HepG2 (cell line): ENCODE data around the gene PIEZO2. TPM values are rescaled to one million over a fixed set of nuclear protein-coding genes. Genes with fewer than 3 reads are reported as not detected.

ENCODE experiments used
- EP300 ChIP-seq, 3 experiments: sonication (generic) in 1 of 3; formaldehyde crosslinking in 1 of 3; IDR thresholded peaks; 2 replicates each; pipeline versions ENCODE4 v1.5.1 to v1.6.1; 2011 to 2020; ENCODE audit warnings: low read depth in 2 of 3, low read length in 2 of 3, borderline replicate concordance in 1 of 3, improper control_type of control experiment in 1 of 3, mild to moderate bottlenecking in 1 of 3, missing genetic modification reagents in 1 of 3, moderate library complexity in 1 of 3
- GATAD2A ChIP-seq: IDR thresholded peaks from 2 replicates; pipeline ENCODE4 v1.6.1; 2016
- GLMP ChIP-seq: sonication (generic); formaldehyde crosslinking; IDR thresholded peaks from 2 replicates; pipeline ENCODE4 v1.9.0; 2021; ENCODE audit warnings: missing genetic modification reagents, mild to moderate bottlenecking, borderline replicate concordance
- MAZ ChIP-seq, 2 experiments: sonication (generic) in 1 of 2; formaldehyde crosslinking in 1 of 2; IDR thresholded peaks; 2 replicates each; pipeline versions ENCODE4 v1.5.0 to v1.6.1; 2012 to 2020; ENCODE audit warnings: low read depth in 2 of 2, mild to moderate bottlenecking in 2 of 2, borderline replicate concordance in 1 of 2, improper control_type of control experiment in 1 of 2, low read length in 1 of 2, missing genetic modification reagents in 1 of 2, moderate library complexity in 1 of 2
- SP2 ChIP-seq: sonication (generic); formaldehyde crosslinking; IDR thresholded peaks from 2 replicates; pipeline ENCODE4 v1.5.1; 2020; ENCODE audit warnings: mild to moderate bottlenecking, missing genetic modification reagents
- TRIM24 ChIP-seq: sonication (generic); formaldehyde crosslinking; IDR thresholded peaks from 2 replicates; pipeline ENCODE4 v1.8.0; 2022; ENCODE audit warnings: mild to moderate bottlenecking, missing genetic modification reagents
- ZBTB10 ChIP-seq: sonication (generic); formaldehyde crosslinking; IDR thresholded peaks from 2 replicates; pipeline ENCODE4 v1.4.0; 2020; ENCODE audit warnings: missing genetic modification reagents, borderline replicate concordance
- ZBTB7A ChIP-seq: sonication (generic); formaldehyde crosslinking; IDR thresholded peaks from 2 replicates; pipeline ENCODE4 v1.8.0; 2022; ENCODE audit warnings: mild to moderate bottlenecking, missing genetic modification reagents
- ZMYM2 ChIP-seq: sonication (generic); formaldehyde crosslinking; IDR thresholded peaks from 2 replicates; pipeline ENCODE4 v1.8.0; 2022; ENCODE audit warnings: mild to moderate bottlenecking, missing genetic modification reagents
- ZNF264 ChIP-seq: sonication (generic); formaldehyde crosslinking; IDR thresholded peaks from 2 replicates; pipeline ENCODE4 v1.4.0; 2020; ENCODE audit warnings: missing genetic modification reagents
- ZNF274 ChIP-seq: sonication (generic); formaldehyde crosslinking; IDR thresholded peaks from 2 replicates; pipeline ENCODE4 v1.5.1; 2020; ENCODE audit warnings: mild to moderate bottlenecking, missing genetic modification reagents
- ZNF768 ChIP-seq: sonication (generic); formaldehyde crosslinking; IDR thresholded peaks from 2 replicates; pipeline ENCODE4 v1.4.0; 2020; ENCODE audit warnings: missing genetic modification reagents
- ZNF777 ChIP-seq: sonication (generic); formaldehyde crosslinking; IDR thresholded peaks from 2 replicates; pipeline ENCODE4 v1.4.0; 2020; ENCODE audit warnings: missing genetic modification reagents
- polyA plus RNA-seq, 8 experiments: library from polyadenylated mRNA; depleted of rRNA in 3 of 8; stranded (reverse) in 7 of 8; unstranded in 1 of 8; fragments of >200 nt; fragmentation: Illumina TruSeq in 4 of 8; extraction: Trizol in 4 of 8; gene quantifications; 2 replicates each; pipeline versions ENCODE4 v1.2.1 to v1.2.3, GENCODE V29; 2011 to 2016; ENCODE audit warnings: low read depth in 4 of 8, missing spikeins in 1 of 8, mixed read lengths in 1 of 8; ENCODE audit not compliant: insufficient read depth in 1 of 8
- total RNA-seq, 5 experiments: library from RNA; depleted of rRNA; stranded (reverse); fragments of >200 nt; fragmentation: Illumina TruSeq; extraction: Trizol; gene quantifications; 2 replicates each; pipeline ENCODE4 v1.2.3, GENCODE V29; 2016; ENCODE audit warnings: low read depth in 1 of 5
- TF ChIP-seq, protein P1 (sequence below): sonication (generic); formaldehyde crosslinking; IDR thresholded peaks from 2 replicates; pipeline ENCODE4 v1.5.0; 2020; ENCODE audit warnings: mild to moderate bottlenecking, missing genetic modification reagents
- TF ChIP-seq, protein P2 (sequence below): sonication (generic); formaldehyde crosslinking; IDR thresholded peaks from 2 replicates; pipeline ENCODE4 v1.4.0; 2020; ENCODE audit warnings: missing genetic modification reagents
- TF ChIP-seq, protein P3 (sequence below): IDR thresholded peaks from 2 replicates; pipeline ENCODE4 v1.4.0; 2020; ENCODE audit warnings: mild to moderate bottlenecking, missing genetic modification reagents

Gene PIEZO2
- total and polyA plus RNA-seq, 2 of the 13 experiments (the other 11 are each of a cell fraction or from before 2014, with no cell fraction given): 15.2 to 27.2 TPM

- TF ChIP-seq GLMP (CRISPR knock-in tag): no peak
- no peak for TF ChIP-seq ZMYM2 (CRISPR knock-in tag)
- TF ChIP-seq, protein P1, sequence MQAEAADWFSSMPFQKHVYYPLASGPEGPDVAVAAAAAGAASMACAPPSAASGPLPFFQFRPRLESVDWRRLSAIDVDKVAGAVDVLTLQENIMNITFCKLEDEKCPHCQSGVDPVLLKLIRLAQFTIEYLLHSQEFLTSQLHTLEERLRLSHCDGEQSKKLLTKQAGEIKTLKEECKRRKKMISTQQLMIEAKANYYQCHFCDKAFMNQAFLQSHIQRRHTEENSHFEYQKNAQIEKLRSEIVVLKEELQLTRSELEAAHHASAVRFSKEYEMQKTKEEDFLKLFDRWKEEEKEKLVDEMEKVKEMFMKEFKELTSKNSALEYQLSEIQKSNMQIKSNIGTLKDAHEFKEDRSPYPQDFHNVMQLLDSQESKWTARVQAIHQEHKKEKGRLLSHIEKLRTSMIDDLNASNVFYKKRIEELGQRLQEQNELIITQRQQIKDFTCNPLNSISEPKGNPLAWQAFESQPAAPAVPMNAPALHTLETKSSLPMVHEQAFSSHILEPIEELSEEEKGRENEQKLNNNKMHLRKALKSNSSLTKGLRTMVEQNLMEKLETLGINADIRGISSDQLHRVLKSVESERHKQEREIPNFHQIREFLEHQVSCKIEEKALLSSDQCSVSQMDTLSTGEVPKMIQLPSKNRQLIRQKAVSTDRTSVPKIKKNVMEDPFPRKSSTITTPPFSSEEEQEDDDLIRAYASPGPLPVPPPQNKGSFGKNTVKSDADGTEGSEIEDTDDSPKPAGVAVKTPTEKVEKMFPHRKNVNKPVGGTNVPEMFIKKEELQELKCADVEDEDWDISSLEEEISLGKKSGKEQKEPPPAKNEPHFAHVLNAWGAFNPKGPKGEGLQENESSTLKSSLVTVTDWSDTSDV (CRISPR knock-in tag): no peak
- TF ChIP-seq MAZ (IDR thresholded peaks at IDR 0.05; ENCODE audit: borderline replicate concordance, low read depth, low read length): no peak
- TF ChIP-seq MAZ (CRISPR knock-in tag; IDR thresholded peaks at IDR 0.05; ENCODE audit: low read depth): no peak
- TF ChIP-seq, protein P2, sequence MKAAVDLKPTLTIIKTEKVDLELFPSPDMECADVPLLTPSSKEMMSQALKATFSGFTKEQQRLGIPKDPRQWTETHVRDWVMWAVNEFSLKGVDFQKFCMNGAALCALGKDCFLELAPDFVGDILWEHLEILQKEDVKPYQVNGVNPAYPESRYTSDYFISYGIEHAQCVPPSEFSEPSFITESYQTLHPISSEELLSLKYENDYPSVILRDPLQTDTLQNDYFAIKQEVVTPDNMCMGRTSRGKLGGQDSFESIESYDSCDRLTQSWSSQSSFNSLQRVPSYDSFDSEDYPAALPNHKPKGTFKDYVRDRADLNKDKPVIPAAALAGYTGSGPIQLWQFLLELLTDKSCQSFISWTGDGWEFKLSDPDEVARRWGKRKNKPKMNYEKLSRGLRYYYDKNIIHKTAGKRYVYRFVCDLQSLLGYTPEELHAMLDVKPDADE (CRISPR knock-in tag): no peak
- TF ChIP-seq ZNF777 (CRISPR knock-in tag): no peak
- TF ChIP-seq, protein P3, sequence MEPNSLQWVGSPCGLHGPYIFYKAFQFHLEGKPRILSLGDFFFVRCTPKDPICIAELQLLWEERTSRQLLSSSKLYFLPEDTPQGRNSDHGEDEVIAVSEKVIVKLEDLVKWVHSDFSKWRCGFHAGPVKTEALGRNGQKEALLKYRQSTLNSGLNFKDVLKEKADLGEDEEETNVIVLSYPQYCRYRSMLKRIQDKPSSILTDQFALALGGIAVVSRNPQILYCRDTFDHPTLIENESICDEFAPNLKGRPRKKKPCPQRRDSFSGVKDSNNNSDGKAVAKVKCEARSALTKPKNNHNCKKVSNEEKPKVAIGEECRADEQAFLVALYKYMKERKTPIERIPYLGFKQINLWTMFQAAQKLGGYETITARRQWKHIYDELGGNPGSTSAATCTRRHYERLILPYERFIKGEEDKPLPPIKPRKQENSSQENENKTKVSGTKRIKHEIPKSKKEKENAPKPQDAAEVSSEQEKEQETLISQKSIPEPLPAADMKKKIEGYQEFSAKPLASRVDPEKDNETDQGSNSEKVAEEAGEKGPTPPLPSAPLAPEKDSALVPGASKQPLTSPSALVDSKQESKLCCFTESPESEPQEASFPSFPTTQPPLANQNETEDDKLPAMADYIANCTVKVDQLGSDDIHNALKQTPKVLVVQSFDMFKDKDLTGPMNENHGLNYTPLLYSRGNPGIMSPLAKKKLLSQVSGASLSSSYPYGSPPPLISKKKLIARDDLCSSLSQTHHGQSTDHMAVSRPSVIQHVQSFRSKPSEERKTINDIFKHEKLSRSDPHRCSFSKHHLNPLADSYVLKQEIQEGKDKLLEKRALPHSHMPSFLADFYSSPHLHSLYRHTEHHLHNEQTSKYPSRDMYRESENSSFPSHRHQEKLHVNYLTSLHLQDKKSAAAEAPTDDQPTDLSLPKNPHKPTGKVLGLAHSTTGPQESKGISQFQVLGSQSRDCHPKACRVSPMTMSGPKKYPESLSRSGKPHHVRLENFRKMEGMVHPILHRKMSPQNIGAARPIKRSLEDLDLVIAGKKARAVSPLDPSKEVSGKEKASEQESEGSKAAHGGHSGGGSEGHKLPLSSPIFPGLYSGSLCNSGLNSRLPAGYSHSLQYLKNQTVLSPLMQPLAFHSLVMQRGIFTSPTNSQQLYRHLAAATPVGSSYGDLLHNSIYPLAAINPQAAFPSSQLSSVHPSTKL (CRISPR knock-in tag): peak; percentile 96
- no peak for TF ChIP-seq ZBTB10 (CRISPR knock-in tag)
- TF ChIP-seq SP2 (CRISPR knock-in tag): no peak
- TF ChIP-seq ZBTB7A (CRISPR knock-in tag): no peak
- no peak for TF ChIP-seq ZNF274 (CRISPR knock-in tag)
- TF ChIP-seq GATAD2A (CRISPR knock-in tag): peak; percentile 96
- no peak for TF ChIP-seq TRIM24 (CRISPR knock-in tag)
- TF ChIP-seq ZNF264 (CRISPR knock-in tag): 0 out of 2 replicates have a peak, but pooled peaks have one; percentile 18
- TF ChIP-seq EP300 (IDR thresholded peaks at IDR 0.05; ENCODE audit: low read depth in 2 of 2, low read length in 2 of 2): peak; percentile 97 to 98
- TF ChIP-seq EP300 (CRISPR knock-in tag; IDR thresholded peaks at IDR 0.05; ENCODE audit: borderline replicate concordance): peak; percentile 98
- TF ChIP-seq ZNF768 (CRISPR knock-in tag): no peak
Observed at GRCh38 chr18:11005528-11005927, 143.8 kb downstream of the PIEZO2 start (continued).
